Measurements from ENCODE around the gene KRTAP19-2. TPM values are rescaled to one million over a fixed set of nuclear protein-coding genes. Genes with fewer than 3 reads are reported as not detected.

The KRTAP19-2 gene
- total and polyA plus RNA-seq, 2 donors (not counting 3 experiments of a cell fraction or from before 2014, with no cell fraction given) = not detected

- intact Hi-C loops (cut with micrococcal nuclease) = no loop called here
- FAIRE-seq (no peak), DNase-seq (ENCODE audit: low read depth, low spot score) (no peak)
- POLR2A ChIA-PET = no interaction called here
- no peak for TF ChIP-seq POLR2A (IDR thresholded peaks at IDR 0.05; ENCODE audit: low read depth, low read length)
- no peaks in the 10 kb centered on the region for H3K9me3 ChIP-seq (replicated peaks; ENCODE audit: control insufficient read depth, insufficient read depth, low read length)
- H3K27me3 ChIP-seq (ENCODE audit: control insufficient read depth in 2 of 2, insufficient read depth in 2 of 2, low read length in 2 of 2) = no peaks in the 10 kb centered on the region
- H3K27ac ChIP-seq (ENCODE audit: insufficient read depth, low read depth, low read length) = no peak overlapping the region
- no peaks in the 10 kb centered on the region for H4K20me1 ChIP-seq (replicated peaks; ENCODE audit: control insufficient read depth, extremely low read depth, insufficient read depth, low read length)
- no peak overlapping the region for H3K9ac ChIP-seq (replicated peaks; ENCODE audit: extremely low read depth, insufficient read depth, low read length)
- H3K4me3 ChIP-seq (replicated peaks in 1 of 3; ENCODE audit: insufficient read depth in 1 of 3, low read depth in 1 of 3, low read length in 3 of 3) = no peak overlapping the region
- H2AFZ ChIP-seq (ENCODE audit: low read depth, low read length) = no peak overlapping the region
- no peaks in the 10 kb centered on the region for H3K36me3 ChIP-seq (ENCODE audit: control insufficient read depth in 2 of 2, extremely low read depth in 1 of 2, insufficient read depth in 2 of 2, low read length in 2 of 2)
- CTCF ChIA-PET = no interaction called here
- no peaks in the 10 kb centered on the region for H3K79me2 ChIP-seq (ENCODE audit: control insufficient read depth, insufficient read depth, low read length)
- H3K9me1 ChIP-seq (replicated peaks; ENCODE audit: control insufficient read depth, extremely low read depth, insufficient read depth, low read length) = no peaks in the 10 kb centered on the region
- BruUV-seq (replicated peaks) = no TSS peak
- H3K4me2 ChIP-seq (ENCODE audit: insufficient read depth, low read length) = no peak overlapping the region
- H3K4me1 ChIP-seq (ENCODE audit: control insufficient read depth, extremely low read depth, insufficient read depth, low read length) = no peaks in the 10 kb centered on the region
- dilution Hi-C loops (cut with MboI; ENCODE audit: extremely low pct_ligation_motif_present, low sequenced_read_pairs) = no loop called here
Observed at GRCh38 chr21:30479259-30479658, 8.0 kb downstream of the KRTAP19-2 start.

GRCh38 chr21:30478004-30478403 lies 9.2 kb downstream of the KRTAP19-2 start:
- dilution Hi-C loops (cut with MboI; ENCODE audit: extremely low pct_ligation_motif_present, low sequenced_read_pairs) = no loop called here
- intact Hi-C loops (cut with micrococcal nuclease) = no loop called here
- FAIRE-seq (no peak), DNase-seq (ENCODE audit: low read depth, low spot score) (no peak)
- Histone ChIP-seq H3K79me2 (ENCODE audit: control insufficient read depth, insufficient read depth, low read length) (no peaks in the 10 kb centered on the region), H3K4me2 (ENCODE audit: insufficient read depth, low read length) (no peak overlapping the region), H3K9me3 (replicated peaks; ENCODE audit: control insufficient read depth, insufficient read depth, low read length) (no peaks in the 10 kb centered on the region), H3K27ac (ENCODE audit: insufficient read depth, low read depth, low read length) (no peak overlapping the region), H3K4me3 (replicated peaks in 1 of 3; ENCODE audit: insufficient read depth in 1 of 3, low read depth in 1 of 3, low read length in 3 of 3) (no peak overlapping the region), H3K4me1 (ENCODE audit: control insufficient read depth, extremely low read depth, insufficient read depth, low read length) (no peaks in the 10 kb centered on the region), H3K27me3 (ENCODE audit: control insufficient read depth in 2 of 2, insufficient read depth in 2 of 2, low read length in 2 of 2) (no peaks in the 10 kb centered on the region), H3K36me3 (ENCODE audit: control insufficient read depth in 2 of 2, extremely low read depth in 1 of 2, insufficient read depth in 2 of 2, low read length in 2 of 2) (no peaks in the 10 kb centered on the region), H3K9ac (replicated peaks; ENCODE audit: extremely low read depth, insufficient read depth, low read length) (no peak overlapping the region), H4K20me1 (replicated peaks; ENCODE audit: control insufficient read depth, extremely low read depth, insufficient read depth, low read length) (no peaks in the 10 kb centered on the region), H3K9me1 (replicated peaks; ENCODE audit: control insufficient read depth, extremely low read depth, insufficient read depth, low read length) (no peaks in the 10 kb centered on the region), H2AFZ (ENCODE audit: low read depth, low read length) (no peak overlapping the region)
- ChIA-PET POLR2A (no interaction called here), CTCF (no interaction called here)
- TF ChIP-seq POLR2AphosphoS5 (IDR thresholded peaks at IDR 0.05; ENCODE audit: insufficient read depth, low read depth, low read length) = no peak
- no peak for TF ChIP-seq GATA2 (IDR thresholded peaks at IDR 0.05; ENCODE audit: insufficient read depth, insufficient read length, low read depth, low read length)
- no peak for TF ChIP-seq MYC (IDR thresholded peaks at IDR 0.05; ENCODE audit: low read depth, low read length)
- TF ChIP-seq EZH2 (IDR thresholded peaks at IDR 0.05; ENCODE audit: borderline replicate concordance, low read depth, low read length, severe bottlenecking) = no peak
- no peak for TF ChIP-seq POLR2A (IDR thresholded peaks at IDR 0.05; ENCODE audit: low read depth, low read length)
- TF ChIP-seq MAX (IDR thresholded peaks at IDR 0.05; ENCODE audit: insufficient read depth, insufficient read length) = no peak
- no peak for TF ChIP-seq JUN (IDR thresholded peaks at IDR 0.05; ENCODE audit: borderline replicate concordance, insufficient read depth, insufficient read length, low read depth)
- no peak for TF ChIP-seq CTCF (IDR thresholded peaks at IDR 0.05; ENCODE audit: extremely low read depth in 1 of 2, insufficient read depth in 1 of 2, low read depth in 1 of 2, low read length in 2 of 2)
- no peak for TF ChIP-seq FOS (IDR thresholded peaks at IDR 0.05; ENCODE audit: borderline replicate concordance, insufficient read depth, low read length)
- no TSS peak for BruUV-seq (replicated peaks)
